GM12891 (cell line): ENCODE data around the gene AQP2.

Source experiments
- PAX5 ChIP-seq: IDR thresholded peaks from 2 replicates; pipeline ENCODE4 v1.6.1; 2011; ENCODE audit warnings: low read length, moderate library complexity, mild to moderate bottlenecking; ENCODE audit not compliant: insufficient read depth, severe bottlenecking
- POLR2A ChIP-seq: IDR thresholded peaks from 2 replicates; pipeline ENCODE4 v1.6.1; 2011; ENCODE audit warnings: low read depth, low read length, control low read depth
- POLR2AphosphoS5 ChIP-seq: IDR thresholded peaks from 2 replicates; pipeline ENCODE4 v1.6.1; 2011; ENCODE audit warnings: low read depth, low read length, control low read depth
- SPI1 ChIP-seq: IDR thresholded peaks from 2 replicates; pipeline ENCODE4 v1.6.1; 2011; ENCODE audit warnings: low read depth, low read length, control low read depth
- TAF1 ChIP-seq: IDR thresholded peaks from 2 replicates; pipeline ENCODE4 v1.6.1; 2011; ENCODE audit warnings: low read depth, low read length, control low read depth

DNA sequence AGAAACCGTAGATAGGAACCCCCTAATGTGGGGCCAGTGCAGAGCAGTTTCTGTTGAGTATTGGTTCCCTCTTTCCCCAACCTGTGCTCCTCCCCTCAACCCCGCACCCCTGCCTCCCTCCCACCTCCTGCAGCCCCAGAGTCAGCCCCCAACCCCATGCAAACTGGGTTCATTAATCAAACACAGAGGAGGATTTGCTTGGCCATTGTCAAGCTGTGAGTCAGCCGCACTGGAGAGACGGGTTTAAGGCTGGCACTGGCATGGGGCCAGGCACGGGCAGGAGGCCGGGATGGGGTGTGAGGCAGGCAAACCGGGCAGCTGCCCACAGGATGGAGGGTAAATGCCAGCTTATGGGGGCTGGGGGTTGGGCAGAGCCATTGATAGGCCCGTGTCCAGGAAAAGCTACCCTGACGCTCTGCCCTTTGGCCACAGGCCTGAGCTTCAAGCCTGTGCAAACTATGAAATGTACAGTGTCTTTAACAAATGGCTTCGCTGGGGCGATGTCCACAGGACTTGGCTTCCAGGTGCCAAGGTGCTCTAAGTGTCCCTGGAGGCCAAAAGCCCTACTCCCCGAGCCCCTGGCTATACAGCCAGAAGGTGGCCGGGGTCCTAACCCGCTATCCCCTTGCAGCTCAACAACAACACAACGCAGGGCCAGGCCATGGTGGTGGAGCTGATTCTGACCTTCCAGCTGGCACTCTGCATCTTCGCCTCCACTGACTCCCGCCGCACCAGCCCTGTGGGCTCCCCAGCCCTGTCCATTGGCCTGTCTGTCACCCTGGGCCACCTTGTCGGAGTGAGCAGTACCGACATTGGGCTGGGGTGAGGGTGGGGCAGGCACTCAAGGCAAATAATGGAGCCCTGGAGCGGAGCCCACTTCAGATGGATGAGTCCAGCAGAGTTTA, 12.6 kb downstream of the AQP2 start:
- TF ChIP-seq POLR2AphosphoS5 (no peak), POLR2A (no peak), TAF1 (no peak), SPI1 (no peak), PAX5 (no peak)
